Activated CD8-positive, alpha-beta memory T cell treated with anti-CD3 and anti-CD28 coated beads for 48 hours (primary cell): ENCODE data around the gene CPLX4.

Experiments used
- DNase-seq, 3 experiments: peaks; one replicate each; pipeline ENCODE4 v3.0.0-alpha.2; 2020; ENCODE audit warnings: low read depth in 2 of 3, low spot score in 2 of 3

CPLX4 gene, protein sequence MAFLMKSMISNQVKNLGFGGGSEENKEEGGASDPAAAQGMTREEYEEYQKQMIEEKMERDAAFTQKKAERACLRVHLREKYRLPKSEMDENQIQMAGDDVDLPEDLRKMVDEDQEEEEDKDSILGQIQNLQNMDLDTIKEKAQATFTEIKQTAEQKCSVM

DNA sequence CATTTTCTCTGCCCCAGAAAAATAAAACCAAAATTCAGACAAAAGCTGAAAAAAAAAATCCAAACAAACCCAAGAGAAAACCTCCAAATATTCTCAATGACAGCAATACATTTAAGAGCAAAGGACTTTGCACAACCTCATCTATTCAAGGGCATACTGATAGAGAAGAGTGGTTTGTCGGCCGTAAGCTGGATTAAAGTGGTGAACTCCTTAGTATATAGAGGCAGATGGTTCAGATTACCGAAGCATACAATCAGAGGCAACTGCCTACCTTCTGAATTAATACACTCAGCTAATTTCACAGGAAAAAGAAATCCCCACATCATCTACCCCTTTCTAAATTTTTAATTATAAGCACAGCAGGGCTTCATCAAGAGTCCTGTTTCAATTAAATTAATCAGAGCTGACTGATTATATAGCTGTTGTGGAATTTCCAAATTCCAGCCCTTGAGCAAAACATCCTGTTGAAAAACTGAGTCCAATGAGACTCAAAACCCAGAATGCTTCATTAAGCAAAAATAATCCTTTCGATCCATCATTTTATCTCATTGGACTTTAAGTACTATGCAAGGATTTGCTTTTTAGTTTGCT, at the start of gene CPLX4:
CPLX4 (minus strand) TSS at position 190 of the 591 bp plus-strand sequence; CDS start at position 3, 187 bp downstream.
- DNase-seq = no peak

DNA sequence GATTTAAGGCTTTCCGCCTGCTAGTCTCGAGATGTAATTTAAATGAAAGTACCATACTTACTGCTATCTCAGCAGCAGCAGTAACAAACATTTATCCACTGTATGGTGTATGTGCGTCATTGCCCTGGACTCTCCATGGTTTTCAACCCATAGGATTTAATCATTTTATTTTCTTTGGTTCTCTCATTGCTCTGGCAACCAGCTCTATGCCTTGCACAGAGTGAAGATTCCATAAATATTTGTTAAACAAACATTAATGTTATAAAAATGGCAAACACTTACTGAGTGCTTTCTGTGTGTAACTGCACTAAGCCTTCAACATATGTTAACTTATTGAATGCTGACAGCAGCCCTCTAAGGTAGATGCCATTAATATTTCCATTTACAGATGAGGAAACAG, 41.9 kb upstream of the CPLX4 start:
- DNase-seq = no peak

DNA sequence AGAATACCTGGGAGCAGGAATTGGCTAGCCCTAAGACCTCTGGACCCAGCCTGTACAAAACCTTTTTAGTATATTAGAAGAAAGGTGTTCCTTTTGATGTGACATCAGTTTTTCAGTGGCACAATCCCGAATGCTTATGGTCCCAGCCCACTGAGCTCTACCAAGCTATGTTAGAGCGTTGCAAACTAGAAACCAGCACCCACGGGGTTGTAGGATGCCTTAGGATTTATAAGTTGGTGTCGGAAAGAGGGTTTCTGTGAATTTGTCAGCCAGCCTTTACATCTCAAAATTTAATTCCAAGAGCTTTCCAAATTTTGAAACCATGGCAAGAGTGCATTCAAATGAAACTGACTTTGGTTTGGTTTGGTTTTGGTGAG, 41.1 kb upstream of the CPLX4 start:
- DNase-seq = no peak

DNA sequence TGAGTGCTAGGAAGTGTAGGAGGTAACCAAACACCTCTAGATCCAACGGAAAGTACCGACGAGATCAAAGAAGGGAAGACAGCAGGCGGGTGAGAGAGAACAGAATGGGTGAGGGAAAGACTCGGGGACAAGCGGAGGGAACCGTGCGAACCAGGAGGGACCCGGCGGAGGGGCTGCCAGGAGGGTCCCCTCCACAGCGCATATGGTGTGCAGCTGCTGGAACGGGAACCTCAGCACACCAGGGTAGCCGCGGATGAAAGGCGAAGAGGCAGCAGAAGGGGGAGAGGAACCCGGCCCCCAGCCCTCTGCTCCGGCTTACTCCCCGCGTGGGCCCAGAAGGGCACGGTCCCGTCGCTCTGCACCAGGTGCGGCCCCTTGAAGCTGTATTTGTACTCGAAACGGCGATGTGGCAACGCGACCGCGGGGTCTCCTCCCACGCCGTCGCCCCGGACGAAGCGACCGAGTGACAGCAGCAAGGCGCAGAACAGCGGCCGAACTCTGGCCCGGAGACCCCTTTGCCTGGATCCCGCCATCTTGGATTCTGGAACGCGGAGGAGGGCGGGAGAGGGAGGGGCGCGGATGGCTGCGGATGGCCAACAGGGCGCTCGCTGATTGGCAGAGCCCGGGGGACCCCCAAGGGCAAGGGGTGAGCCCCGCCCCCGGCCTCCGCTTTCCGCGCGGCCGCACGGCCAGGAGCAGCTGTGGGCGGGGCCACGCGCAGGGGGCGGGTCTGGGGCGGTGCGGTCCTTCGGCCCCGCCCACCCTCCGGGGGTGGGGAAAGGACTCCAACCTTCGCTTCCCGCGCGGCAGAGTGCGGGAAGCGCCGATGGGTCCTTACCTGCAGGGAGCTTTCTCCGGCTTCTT, 40.5 kb upstream of the CPLX4 start, which contains the start of gene LMAN1:
LMAN1 (minus strand) TSS at position 554 of the 864 bp plus-strand sequence; CDS start at position 533, 21 bp downstream.
- DNase-seq = peak; percentile 86 to 91 (median 87)

DNA sequence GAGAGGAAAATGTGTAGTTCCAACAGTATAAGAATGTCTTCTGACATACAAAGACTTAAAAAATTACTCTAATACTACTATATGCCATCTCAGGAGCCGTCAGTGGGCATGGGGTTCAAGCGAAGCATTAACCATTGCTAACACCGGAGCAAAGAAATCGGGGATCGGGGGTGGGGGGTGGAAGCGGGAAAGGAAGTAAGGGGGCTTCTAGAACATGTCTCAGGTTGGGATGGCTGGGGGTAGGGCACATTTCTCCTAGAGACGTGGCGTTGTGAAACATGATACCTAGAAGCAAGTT, 39.9 kb upstream of the CPLX4 start:
- peak in 1 of 3 experiments; percentile 2 for DNase-seq

DNA sequence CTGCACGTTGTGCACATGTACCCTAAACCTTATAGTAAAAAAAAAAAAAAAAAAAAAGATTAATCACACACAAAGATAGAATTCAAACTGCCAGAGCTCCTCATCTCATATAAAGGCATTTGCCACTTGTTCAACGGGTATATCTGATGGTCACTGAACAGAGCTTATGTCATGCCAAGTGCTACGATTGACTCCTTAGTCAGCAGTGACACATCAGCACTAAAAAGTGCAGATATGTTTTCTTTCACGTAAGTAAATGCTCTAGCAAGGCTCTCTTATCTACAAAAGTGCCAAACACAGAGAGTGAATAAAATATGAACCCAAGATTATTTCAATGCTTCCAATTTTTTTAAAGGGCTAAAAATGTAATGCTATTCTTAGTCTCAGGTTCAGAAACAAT, 39.5 kb upstream of the CPLX4 start:
- DNase-seq = no peak

DNA sequence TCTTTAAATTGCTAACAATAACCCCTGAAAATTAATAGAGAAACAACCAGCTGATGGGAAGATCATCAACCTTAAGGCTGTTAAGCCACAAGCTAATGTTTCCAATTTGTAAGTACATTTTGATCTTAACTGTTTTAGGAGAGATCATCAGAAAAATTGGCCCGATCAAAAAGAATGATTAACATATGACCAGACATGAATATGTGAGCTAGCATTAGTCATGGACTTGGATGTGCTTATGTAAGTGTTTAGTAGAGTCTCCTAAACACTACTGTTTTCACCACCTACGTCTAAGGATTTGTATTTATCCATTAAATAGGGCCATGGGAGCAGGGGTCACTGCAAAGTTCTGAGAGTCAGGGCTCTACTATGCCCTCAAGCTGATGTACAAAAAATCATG, 36.3 kb upstream of the CPLX4 start:
- DNase-seq = no peak

DNA sequence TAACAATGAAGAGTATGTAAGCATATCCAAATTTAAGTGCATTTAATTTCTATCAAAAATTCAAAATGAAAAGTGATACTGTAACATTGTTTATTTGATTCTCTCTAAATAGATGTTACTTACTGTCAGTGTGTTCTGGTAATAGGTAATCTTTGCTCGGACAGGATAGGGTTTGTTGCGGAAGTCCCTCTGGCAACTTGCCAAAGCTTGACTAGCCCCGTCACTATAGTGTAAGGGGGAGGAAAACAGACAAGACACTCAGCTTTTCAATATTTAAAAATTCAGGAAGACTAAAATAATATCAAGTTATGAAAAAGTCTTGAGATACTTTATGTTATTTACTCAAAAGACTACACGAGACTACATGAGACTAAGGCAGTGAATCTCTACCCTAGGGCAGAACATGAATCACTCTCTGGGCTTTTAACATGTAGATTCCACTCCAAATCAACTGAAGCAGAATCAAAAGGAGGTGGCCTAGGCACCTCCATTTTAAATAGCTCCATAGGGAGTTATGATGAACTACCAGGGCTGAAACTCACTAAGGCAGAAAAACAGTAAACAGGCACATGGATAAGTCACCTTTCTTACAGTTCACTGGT, 34.7 kb upstream of the CPLX4 start:
- no peak for DNase-seq

DNA sequence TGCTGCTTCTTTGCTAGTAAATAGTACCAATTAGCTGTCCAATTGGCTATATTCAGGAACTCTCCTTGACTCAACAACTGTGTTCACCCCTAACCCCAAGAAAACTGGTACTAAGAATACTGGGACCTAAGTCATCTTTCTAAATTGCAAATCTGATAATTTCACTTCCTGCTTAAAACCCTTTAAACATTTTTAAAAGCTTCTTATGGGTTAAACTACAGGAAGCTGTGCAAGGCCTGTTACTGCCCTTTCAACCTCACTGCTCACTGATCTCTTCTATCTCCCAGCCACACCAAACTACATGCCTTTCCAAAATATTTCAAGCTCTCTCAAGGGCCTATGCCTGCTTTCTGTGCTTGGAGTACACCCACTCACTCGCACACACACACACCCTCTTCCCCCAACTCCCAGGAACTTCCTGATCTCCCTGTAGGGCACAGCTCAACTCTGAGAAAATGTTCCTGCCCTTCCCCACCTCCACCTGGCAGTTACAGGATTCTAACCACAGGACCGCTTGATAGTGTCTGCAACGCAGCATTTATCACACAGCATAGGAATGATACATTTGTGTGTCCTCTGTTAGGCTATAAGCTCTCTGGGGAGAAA, 33.9 kb upstream of the CPLX4 start:
- DNase-seq = no peak

DNA sequence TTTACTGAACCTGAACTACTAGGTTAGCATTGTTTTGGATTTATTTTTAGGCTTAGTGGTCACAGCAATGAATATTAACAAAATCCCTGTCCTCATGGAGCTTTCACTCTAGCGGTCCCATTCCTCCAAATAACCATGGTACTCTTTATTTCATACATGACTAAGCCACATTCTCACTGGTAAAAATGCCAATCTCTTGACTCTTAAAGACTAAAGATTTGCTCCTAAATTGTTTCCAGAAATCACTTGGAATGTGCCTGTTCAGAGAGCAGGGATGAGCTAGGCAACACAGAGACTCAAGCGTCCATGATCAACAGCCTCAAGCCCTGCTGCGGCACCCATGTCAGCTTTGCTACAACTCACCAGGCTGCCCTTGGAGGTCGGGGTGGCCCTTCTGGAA, 27.1 kb upstream of the CPLX4 start:
- DNase-seq = no peak

DNA sequence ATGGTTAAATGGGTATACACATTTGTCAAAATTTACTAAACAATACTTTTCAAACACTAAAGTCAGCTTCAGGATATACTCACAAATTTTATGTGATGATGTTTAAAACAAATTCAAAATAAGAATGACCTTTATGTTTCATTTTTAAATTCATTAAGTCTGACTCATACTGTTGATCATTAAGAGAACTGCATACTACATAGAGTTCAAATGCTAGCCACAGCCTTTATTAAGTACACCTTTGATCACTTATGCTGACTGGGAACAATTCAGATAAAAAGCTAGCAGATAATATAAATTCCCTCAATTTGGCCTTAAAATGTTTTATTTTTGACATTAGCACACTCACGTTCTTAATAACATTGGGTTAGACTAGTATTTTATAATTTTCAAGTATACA, 26.5 kb upstream of the CPLX4 start:
- no peak for DNase-seq

DNA sequence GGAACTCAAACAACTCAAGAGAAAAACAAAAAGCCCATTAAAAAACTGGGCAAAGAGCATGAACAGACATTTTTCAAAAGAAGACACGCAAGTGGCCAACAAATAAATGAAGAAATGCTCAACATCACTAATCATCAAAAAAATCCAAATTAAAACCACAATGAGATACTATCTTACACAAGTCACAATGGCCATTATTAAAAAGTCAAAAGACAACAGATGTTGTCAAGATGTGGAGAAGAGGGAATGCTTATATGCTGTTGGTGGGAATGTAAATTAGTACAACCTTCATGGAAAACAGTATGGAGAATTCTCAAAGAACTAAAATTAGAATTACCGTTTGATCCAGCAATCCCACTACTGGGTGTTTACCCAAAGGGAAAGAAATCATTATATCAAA, 25.5 kb upstream of the CPLX4 start:
- DNase-seq = no peak

DNA sequence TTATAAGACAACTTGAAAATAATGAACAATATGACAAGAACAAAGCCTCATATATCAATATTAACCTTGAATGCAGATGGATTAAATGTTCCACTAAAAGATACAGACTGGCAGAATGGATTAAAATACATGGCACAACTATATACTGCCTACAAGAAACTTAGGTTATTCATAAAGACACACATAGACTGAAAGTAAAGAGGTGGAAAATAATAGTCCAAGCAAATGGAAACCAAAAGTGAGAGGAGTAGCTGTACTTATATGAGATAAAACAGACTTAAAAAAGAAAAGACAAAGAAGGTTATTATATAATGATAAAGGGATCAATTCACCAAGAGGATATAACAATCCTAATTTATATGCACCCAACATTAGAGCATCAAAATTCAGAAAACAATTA, 22.4 kb upstream of the CPLX4 start:
- DNase-seq = no peak

DNA sequence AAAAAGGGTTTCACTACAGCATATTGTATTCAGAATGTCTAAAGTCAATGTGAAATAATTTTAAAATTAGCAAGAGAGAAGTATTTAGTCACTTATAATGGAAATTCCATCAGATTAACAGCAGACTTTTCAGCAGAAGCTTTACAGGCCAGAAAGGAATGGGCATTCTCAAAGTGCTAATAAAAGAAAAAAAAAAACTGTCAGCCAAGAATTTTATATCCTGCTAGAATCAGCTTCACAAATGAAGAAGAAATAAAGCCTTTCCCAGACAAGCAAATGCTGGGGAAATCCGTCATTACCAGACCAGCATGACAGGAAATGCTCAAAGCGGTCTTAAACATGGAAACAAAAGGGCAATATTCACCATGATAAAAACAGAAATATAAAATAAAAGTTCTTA, 21.9 kb upstream of the CPLX4 start:
- no peak for DNase-seq

DNA sequence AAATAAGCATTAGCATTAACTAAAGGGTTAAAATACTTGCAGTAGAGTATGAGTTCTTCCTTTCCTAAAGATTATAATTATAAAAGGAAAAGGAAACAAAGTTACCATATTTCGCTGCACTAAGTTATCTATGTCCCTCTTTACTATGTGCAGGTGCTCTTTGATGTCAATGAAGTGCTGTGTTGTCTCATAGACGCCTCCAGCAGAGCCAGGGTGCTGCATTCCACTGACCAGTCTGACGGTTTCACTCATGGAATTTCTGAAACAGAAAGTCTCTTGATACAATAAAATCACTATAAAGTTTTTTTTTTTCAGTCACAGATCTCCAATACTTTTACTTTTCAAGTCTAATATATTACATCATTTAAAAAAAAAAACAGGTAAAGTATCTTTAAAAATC, 14.5 kb upstream of the CPLX4 start:
- DNase-seq = no peak

DNA sequence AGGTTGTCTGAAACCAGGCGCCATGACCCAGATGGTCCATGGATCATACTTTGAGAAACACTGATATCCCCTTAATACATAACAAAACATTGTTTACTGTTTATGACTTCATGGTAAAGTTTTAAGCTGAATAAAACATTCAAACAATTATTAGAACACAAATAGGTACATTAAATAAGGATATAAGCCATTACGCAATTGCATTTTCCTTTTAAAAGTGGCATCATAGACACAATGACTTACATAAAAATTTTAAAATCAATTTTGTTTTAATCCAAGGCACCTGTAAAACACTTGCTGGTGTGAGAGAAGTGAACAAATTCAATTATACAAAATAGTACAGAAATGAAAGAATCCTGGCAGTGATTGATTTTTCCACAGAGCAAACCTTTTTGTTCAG, 10.2 kb upstream of the CPLX4 start:
- no peak for DNase-seq

DNA sequence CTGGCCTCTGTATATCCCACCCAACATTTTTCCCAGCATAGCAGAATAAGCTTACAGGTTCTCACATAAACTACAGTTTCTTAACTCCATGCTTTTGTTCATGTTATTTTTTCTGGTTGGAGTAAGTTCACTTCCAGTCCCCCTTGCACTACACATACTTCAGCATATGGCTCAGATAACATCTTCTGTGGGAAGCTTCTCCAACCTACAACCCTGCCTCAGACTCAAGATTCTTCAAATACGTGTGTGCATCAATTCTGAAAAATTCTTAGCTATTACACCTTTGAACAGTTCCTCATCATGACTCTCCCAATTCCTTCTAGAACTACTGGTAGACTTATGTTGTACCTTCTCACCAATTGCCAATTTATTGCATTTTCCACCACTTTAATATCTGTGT, 7.5 kb upstream of the CPLX4 start:
- no peak for DNase-seq

DNA sequence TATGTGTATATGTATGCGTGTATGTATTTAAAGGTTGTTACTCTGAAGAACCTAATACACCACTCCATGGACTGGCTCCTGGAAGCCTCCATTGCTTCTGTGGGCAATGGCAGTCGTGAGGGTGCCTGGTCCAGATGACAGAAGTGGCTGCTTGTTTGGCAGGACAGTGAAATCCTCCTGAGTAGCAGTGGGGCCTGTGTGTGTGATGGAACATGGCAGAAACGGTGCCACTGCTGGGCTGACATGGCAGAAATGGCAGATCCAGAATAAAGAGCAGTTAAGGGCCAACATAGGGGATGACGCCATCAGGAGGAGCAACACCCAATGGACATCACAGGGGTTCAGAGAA, 6.1 kb upstream of the CPLX4 start:
- DNase-seq = no peak

DNA sequence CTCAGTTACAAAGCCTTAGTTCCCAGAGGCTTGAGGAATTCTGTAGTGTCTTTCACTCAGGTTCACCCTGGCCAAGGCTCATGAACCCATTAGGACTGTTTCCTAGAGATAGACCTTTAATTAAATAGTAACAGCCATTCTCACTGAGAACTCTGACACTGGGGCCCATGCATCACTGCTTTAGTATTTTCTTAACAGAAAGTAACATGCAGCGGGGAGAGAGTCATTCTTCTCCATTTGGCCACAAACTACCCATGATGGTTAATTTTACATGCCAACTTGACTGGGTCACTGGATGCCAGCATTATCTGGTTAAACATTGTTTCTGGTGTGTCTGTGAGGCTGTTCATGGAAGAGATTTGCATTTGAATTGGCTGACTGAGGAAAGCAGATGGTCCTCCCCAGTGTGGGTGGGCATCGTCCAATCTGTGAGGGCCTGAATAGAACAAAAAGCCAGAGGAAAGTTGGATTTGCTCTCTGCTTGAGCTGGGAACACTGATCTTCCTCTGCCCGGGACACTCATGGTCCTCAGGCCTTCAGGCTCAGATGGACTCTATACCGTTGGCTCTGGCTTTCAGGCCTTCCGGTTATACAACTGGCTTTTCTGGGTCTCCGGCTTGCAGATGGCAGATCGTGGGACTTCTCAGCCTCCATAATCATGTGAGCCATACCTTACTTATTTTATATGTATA, 5.6 kb upstream of the CPLX4 start:
- DNase-seq = no peak

DNA sequence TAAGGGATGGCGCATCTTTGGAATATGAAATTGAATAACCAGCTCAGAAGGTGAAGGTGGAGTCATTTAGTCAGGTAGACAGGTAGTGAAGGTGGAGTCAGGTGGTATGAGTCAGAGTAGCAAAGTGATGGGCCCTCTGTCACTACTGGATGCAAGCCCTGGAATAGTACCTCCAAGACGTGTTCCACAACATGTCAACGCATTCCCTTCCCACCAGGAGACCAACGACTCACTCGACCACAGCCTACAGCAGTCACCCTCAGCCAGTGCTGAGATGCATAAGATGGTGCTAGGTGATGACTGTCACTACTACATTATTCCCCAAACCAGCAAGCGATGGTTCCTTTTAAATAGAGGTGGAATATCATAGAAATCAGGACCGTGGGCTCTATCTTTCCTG, 6.8 kb downstream of the CPLX4 start:
- DNase-seq = no peak

DNA sequence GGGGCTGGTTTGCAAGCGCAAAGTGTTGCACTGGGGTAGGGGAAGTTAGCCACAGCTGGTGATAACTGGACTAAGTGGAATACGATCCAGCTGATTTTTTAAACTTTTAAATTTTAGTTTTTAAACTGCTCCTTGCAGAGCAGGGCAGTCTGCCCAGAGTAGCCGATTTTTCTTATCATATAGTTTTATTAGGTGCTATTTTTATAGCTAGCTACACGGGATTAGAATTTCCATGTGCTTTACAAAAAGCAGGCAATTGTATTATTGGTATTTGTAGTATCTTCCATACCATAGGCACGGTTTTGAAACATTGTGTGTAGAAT, 9.6 kb downstream of the CPLX4 start:
- no peak for DNase-seq
